BE2C (cell line): ENCODE results near the gene MBP.
A peak's percentile ranks its signal among the peaks of the same experiment; 100 is the strongest.

ENCODE experiments used
- DNase-seq: peaks from one replicate; pipeline ENCODE4 v3.0.0-alpha.2; 2020
- H3K27me3 ChIP-seq: fragments of 250-450 bp; sonication (Bioruptor Pico); 2 replicates; pipeline ENCODE4 v1.5.1; 2020; ENCODE audit warnings: mild to moderate bottlenecking
- H3K36me3 ChIP-seq: fragments of 250-450 bp; sonication (Bioruptor Pico); 2 replicates; pipeline ENCODE4 v1.5.1; 2020; ENCODE audit warnings: mild to moderate bottlenecking
- H3K4me1 ChIP-seq: fragments of 250-450 bp; sonication (Bioruptor Pico); 2 replicates; pipeline ENCODE4 v1.5.1; 2020
- H3K4me3 ChIP-seq: 2 replicates; pipeline ENCODE4 v1.5.1; 2011; ENCODE audit warnings: low read depth, low read length
- H3K9me3 ChIP-seq: fragments of 250-450 bp; sonication (Bioruptor Pico); 2 replicates; pipeline ENCODE4 v1.5.1; 2020
- CTCF ChIP-seq: IDR thresholded peaks from 2 replicates; pipeline ENCODE4 v1.5.1; 2012; ENCODE audit warnings: mild to moderate bottlenecking, low read depth, low read length

Gene MBP

GRCh38 chr18:76982038-76982437 is 150.5 kb downstream of the MBP start:
- Histone ChIP-seq H3K27me3 (no peaks in the 10 kb centered on the region), H3K9me3 (no peaks in the 10 kb centered on the region), H3K36me3 (no peaks in the 10 kb centered on the region), H3K4me1 (no peaks in the 10 kb centered on the region; the same call in 1 of the 2 replicates), H3K4me3 (no peak overlapping the region)
- no peak for DNase-seq
- TF ChIP-seq CTCF: no peak

GRCh38 chr18:76981396-76981968 is 151.1 kb downstream of the MBP start:
- no peak for TF ChIP-seq CTCF
- Histone ChIP-seq H3K4me1 (no peaks in the 10 kb centered on the region; the same call in 1 of the 2 replicates), H3K9me3 (no peaks in the 10 kb centered on the region), H3K4me3 (no peak overlapping the region), H3K36me3 (no peaks in the 10 kb centered on the region), H3K27me3 (no peaks in the 10 kb centered on the region)
- no peak for DNase-seq

GRCh38 chr18:76980663-76981395 is 151.8 kb downstream of the MBP start:
- DNase-seq: peak; percentile 35
- TF ChIP-seq CTCF: no peak
- Histone ChIP-seq H3K27me3 (no peaks in the 10 kb centered on the region), H3K36me3 (no peaks in the 10 kb centered on the region), H3K4me1 (no peaks in the 10 kb centered on the region; the same call in 1 of the 2 replicates), H3K9me3 (no peaks in the 10 kb centered on the region), H3K4me3 (peak overlapping the region; percentile 29; the same call in 1 of the 2 replicates)

- H3K4me3 ChIP-seq: no peak overlapping the region
- no peaks in the 10 kb centered on the region; the same call in 1 of the 2 replicates for H3K4me1 ChIP-seq
These were observed 152.7 kb downstream of the MBP start for GRCh38 chr18:76979906-76980305.

GRCh38 chr18:76979111-76979751 is 153.4 kb downstream of the MBP start:
- DNase-seq: no peak
- Histone ChIP-seq H3K4me3 (no peak overlapping the region), H3K4me1 (no peaks in the 10 kb centered on the region; the same call in 1 of the 2 replicates), H3K9me3 (no peaks in the 10 kb centered on the region), H3K36me3 (no peaks in the 10 kb centered on the region), H3K27me3 (no peaks in the 10 kb centered on the region)
- TF ChIP-seq CTCF: no peak

More at GRCh38 chr18:76979906-76980305, 152.7 kb downstream of the MBP start:
- no peak for DNase-seq
- no peaks in the 10 kb centered on the region for H3K36me3 ChIP-seq
- no peak for TF ChIP-seq CTCF
- H3K27me3 ChIP-seq: no peaks in the 10 kb centered on the region
- no peaks in the 10 kb centered on the region for H3K9me3 ChIP-seq
